Neuronal stem cell (in vitro differentiated cells): Measurements from ENCODE around the gene ACSS3.

Source experiments
- DNase-seq: peaks from one replicate; pipeline ENCODE4 v3.0.0-alpha.2; 2013; ENCODE audit warnings: low spot score
- H2AFZ ChIP-seq: one replicate; pipeline ENCODE4 v1.6.1; 2013; ENCODE audit warnings: mild to moderate bottlenecking, low read length, inconsistent platforms
- H2AK5ac ChIP-seq: 2 replicates; pipeline ENCODE4 v1.6.1; 2013; ENCODE audit warnings: low read depth, mild to moderate bottlenecking, inconsistent platforms, low read length, moderate library complexity, mixed read lengths
- H2BK120ac ChIP-seq: 2 replicates; pipeline ENCODE4 v1.6.1; 2013; ENCODE audit warnings: low read depth, mild to moderate bottlenecking, inconsistent platforms, low read length, moderate library complexity, mixed read lengths
- H2BK12ac ChIP-seq: one replicate; pipeline ENCODE4 v1.6.1; 2013; ENCODE audit warnings: low read length, inconsistent platforms
- H2BK15ac ChIP-seq: 2 replicates; pipeline ENCODE4 v1.6.1; 2013; ENCODE audit warnings: mild to moderate bottlenecking, low read length, inconsistent platforms, mixed read lengths
- H2BK5ac ChIP-seq: one replicate; pipeline ENCODE4 v1.6.1; 2013; ENCODE audit warnings: inconsistent platforms, mild to moderate bottlenecking, low read length, moderate library complexity
- H3K14ac ChIP-seq: one replicate; pipeline ENCODE4 v1.6.1; 2013; ENCODE audit warnings: low read length, inconsistent platforms
- H3K18ac ChIP-seq: 2 replicates; pipeline ENCODE4 v1.6.1; 2013; ENCODE audit warnings: low read length, inconsistent platforms
- H3K23ac ChIP-seq: 2 replicates; pipeline ENCODE4 v1.6.1; 2013; ENCODE audit warnings: low read depth, mild to moderate bottlenecking, mixed read lengths, low read length, inconsistent platforms; ENCODE audit not compliant: poor library complexity
- H3K27ac ChIP-seq: replicated peaks from 3 replicates; pipeline ENCODE4 v1.5.1; 2013; ENCODE audit warnings: low read length, inconsistent platforms
- H3K27me3 ChIP-seq, 3 experiments: 2 replicates each; pipeline ENCODE4 v1.6.1; 2013; ENCODE audit warnings: low read length in 3 of 3, mild to moderate bottlenecking in 2 of 3, inconsistent platforms in 1 of 3, low read depth in 1 of 3, mixed read lengths in 1 of 3, moderate library complexity in 1 of 3; ENCODE audit not compliant: control insufficient read depth in 3 of 3, insufficient read depth in 3 of 3
- H3K36me3 ChIP-seq, 2 donors: replicated peaks in 1 of 2; 2 replicates each; pipeline ENCODE4 v1.6.1; 2013; ENCODE audit warnings: low read length in 2 of 2; ENCODE audit not compliant: control insufficient read depth in 2 of 2, insufficient read depth in 2 of 2
- H3K4ac ChIP-seq: 2 replicates; pipeline ENCODE4 v1.6.1; 2013; ENCODE audit warnings: inconsistent platforms, mild to moderate bottlenecking, low read length, moderate library complexity
- H3K4me1 ChIP-seq, 2 donors: 1 replicate in 1 of 2; 2 replicates in 1 of 2; pipeline ENCODE4 v1.6.1; 2013; ENCODE audit warnings: low read length in 2 of 2, low read depth in 1 of 2; ENCODE audit not compliant: control insufficient read depth in 2 of 2, insufficient read depth in 1 of 2
- H3K4me2 ChIP-seq: one replicate; pipeline ENCODE4 v1.6.1; 2013; ENCODE audit warnings: mild to moderate bottlenecking, low read length, inconsistent platforms; ENCODE audit not compliant: insufficient read depth, poor library complexity, severe bottlenecking
- H3K4me3 ChIP-seq, 2 donors: 2 replicates each; pipeline ENCODE4 v1.5.1; 2013; ENCODE audit warnings: low read length in 2 of 2, mild to moderate bottlenecking in 2 of 2, inconsistent platforms in 1 of 2, moderate library complexity in 1 of 2
- H3K79me1 ChIP-seq: one replicate; pipeline ENCODE4 v1.6.1; 2013; ENCODE audit warnings: low read depth, mild to moderate bottlenecking, inconsistent platforms, low read length, moderate library complexity
- H3K9ac ChIP-seq: one replicate; pipeline ENCODE4 v1.6.1; 2013; ENCODE audit warnings: mild to moderate bottlenecking, low read depth, low read length, inconsistent platforms; ENCODE audit not compliant: poor library complexity
- H3K9me3 ChIP-seq, 2 donors: replicated peaks in 1 of 2; 2 replicates each; pipeline versions ENCODE3 to v1.6.1; 2013; ENCODE audit warnings: low read length in 2 of 2, mild to moderate bottlenecking in 2 of 2, inconsistent platforms in 1 of 2, low read depth in 1 of 2, mixed read lengths in 1 of 2, moderate library complexity in 1 of 2; ENCODE audit not compliant: control insufficient read depth in 2 of 2, insufficient read depth in 1 of 2
- H4K8ac ChIP-seq: one replicate; pipeline ENCODE4 v1.6.1; 2013; ENCODE audit warnings: low read depth, mild to moderate bottlenecking, inconsistent platforms, low read length, moderate library complexity
- H4K91ac ChIP-seq: one replicate; pipeline ENCODE4 v1.6.1; 2013; ENCODE audit warnings: low read length, low read depth, mild to moderate bottlenecking, inconsistent platforms; ENCODE audit not compliant: poor library complexity
- WGBS, 2 donors: extraction: QIAGEN DNeasy Blood & Tissue Kit; methylation state at CpG; one replicate each; pipeline ENCODE4 v1.1.7; 2013; ENCODE audit warnings: missing lambda C conversion rate in 2 of 2, mixed read lengths in 1 of 2; ENCODE audit not compliant: insufficient read length in 2 of 2, insufficient replicate concordance in 1 of 2; ENCODE audit errors: extremely low coverage in 2 of 2; 5-methylcytosine and 5-hydroxymethylcytosine counted together

The ACSS3 gene

GRCh38 chr12:81255456-81255855, 177.6 kb downstream of the ACSS3 start:
- no peaks in the 10 kb centered on the region for H3K79me1 ChIP-seq
- H3K4me1 ChIP-seq, result peaks cover 0 to 1% of the 10 kb centered on the region in 2 donors
- no peak overlapping the region for H3K9ac ChIP-seq
- no peaks in the 10 kb centered on the region for H3K36me3 ChIP-seq
- H4K8ac ChIP-seq, result no peak overlapping the region
- no peak for DNase-seq
- no peak overlapping the region for H2AK5ac ChIP-seq
- H2BK15ac ChIP-seq, result no peak overlapping the region
- no peak overlapping the region for H3K14ac ChIP-seq
- H3K18ac ChIP-seq, result no peak overlapping the region
- H3K27me3 ChIP-seq, result no peaks in the 10 kb centered on the region
- H2AFZ ChIP-seq, result peak overlapping the region; percentile 5
- WGBS, 2 donors, result no CpG with 5 or more reads among the region's 7 CpGs
- no peak overlapping the region for H3K27ac ChIP-seq
- H2BK12ac ChIP-seq, result no peak overlapping the region
- no peak overlapping the region for H3K4me2 ChIP-seq
- H2BK5ac ChIP-seq, result no peak overlapping the region
- H3K23ac ChIP-seq, result no peak overlapping the region
- H2BK120ac ChIP-seq, result no peak overlapping the region
- H4K91ac ChIP-seq, result no peak overlapping the region
- no peak overlapping the region for H3K4me3 ChIP-seq
- H3K4ac ChIP-seq, result no peak overlapping the region
- H3K9me3 ChIP-seq, result no peaks in the 10 kb centered on the region

- H3K79me1 ChIP-seq, result no peaks in the 10 kb centered on the region
- H2BK15ac ChIP-seq, result no peak overlapping the region
- H2AK5ac ChIP-seq, result no peak overlapping the region
- no peak overlapping the region for H2BK120ac ChIP-seq
- no peak overlapping the region for H4K91ac ChIP-seq
- no peaks in the 10 kb centered on the region for H3K9me3 ChIP-seq
- no peak overlapping the region for H4K8ac ChIP-seq
- peaks cover 0 to 1% of the 10 kb centered on the region in 2 donors for H3K4me1 ChIP-seq
- H3K14ac ChIP-seq, result no peak overlapping the region
- no peaks in the 10 kb centered on the region for H3K36me3 ChIP-seq
- no peak overlapping the region for H2BK12ac ChIP-seq
- H2AFZ ChIP-seq, result peak overlapping the region; percentile 5
- H3K9ac ChIP-seq, result no peak overlapping the region
- no peak overlapping the region for H3K4me3 ChIP-seq
- WGBS, 2 donors, result no CpG with 5 or more reads among the region's 2 CpGs
- no peak overlapping the region for H3K4ac ChIP-seq
- H3K18ac ChIP-seq, result no peak overlapping the region
- H2BK5ac ChIP-seq, result no peak overlapping the region
- DNase-seq, result no peak
- no peaks in the 10 kb centered on the region for H3K27me3 ChIP-seq
- no peak overlapping the region for H3K4me2 ChIP-seq
- H3K27ac ChIP-seq, result no peak overlapping the region
- H3K23ac ChIP-seq, result no peak overlapping the region
Measured at GRCh38 chr12:81255947-81256346, 178.1 kb downstream of the ACSS3 start.

- no peak overlapping the region for H3K4ac ChIP-seq
- no peak overlapping the region for H4K91ac ChIP-seq
- WGBS, 2 donors, result no CpG with 5 or more reads among the region's 4 CpGs
- no peak overlapping the region for H2BK12ac ChIP-seq
- H3K4me2 ChIP-seq, result no peak overlapping the region
- DNase-seq, result peak; percentile 24
- no peak overlapping the region for H3K4me3 ChIP-seq
- peaks cover 0 to 1% of the 10 kb centered on the region in 2 donors for H3K4me1 ChIP-seq
- no peak overlapping the region for H3K9ac ChIP-seq
- no peak overlapping the region for H3K18ac ChIP-seq
- H2AFZ ChIP-seq, result no peak overlapping the region
- H2BK5ac ChIP-seq, result no peak overlapping the region
- H3K27ac ChIP-seq, result no peak overlapping the region
- H2AK5ac ChIP-seq, result no peak overlapping the region
- H3K23ac ChIP-seq, result no peak overlapping the region
- H4K8ac ChIP-seq, result no peak overlapping the region
- H2BK15ac ChIP-seq, result no peak overlapping the region
- no peak overlapping the region for H3K14ac ChIP-seq
- no peaks in the 10 kb centered on the region for H3K79me1 ChIP-seq
- H3K36me3 ChIP-seq, result no peaks in the 10 kb centered on the region
- no peaks in the 10 kb centered on the region for H3K27me3 ChIP-seq
- no peak overlapping the region for H2BK120ac ChIP-seq
- H3K9me3 ChIP-seq, result no peaks in the 10 kb centered on the region
Measured at GRCh38 chr12:81257947-81258551, 180.2 kb downstream of the ACSS3 start.

GRCh38 chr12:81259360-81259759, 181.5 kb downstream of the ACSS3 start:
- no peak overlapping the region for H4K8ac ChIP-seq
- H3K18ac ChIP-seq, result no peak overlapping the region
- no CpG with 5 or more reads among the region's 4 CpGs for WGBS, 2 donors
- H3K36me3 ChIP-seq, result no peaks in the 10 kb centered on the region
- H3K4me2 ChIP-seq, result no peak overlapping the region
- no peak overlapping the region for H3K23ac ChIP-seq
- no peak overlapping the region for H3K4ac ChIP-seq
- H2AFZ ChIP-seq, result no peak overlapping the region
- H3K9me3 ChIP-seq, result no peaks in the 10 kb centered on the region
- H2BK15ac ChIP-seq, result no peak overlapping the region
- H3K27ac ChIP-seq, result no peak overlapping the region
- H3K9ac ChIP-seq, result no peak overlapping the region
- H2BK120ac ChIP-seq, result no peak overlapping the region
- H3K14ac ChIP-seq, result no peak overlapping the region
- H3K79me1 ChIP-seq, result no peaks in the 10 kb centered on the region
- peaks cover 0 to 1% of the 10 kb centered on the region in 2 donors for H3K4me1 ChIP-seq
- H2BK12ac ChIP-seq, result no peak overlapping the region
- no peak overlapping the region for H2AK5ac ChIP-seq
- H2BK5ac ChIP-seq, result no peak overlapping the region
- H4K91ac ChIP-seq, result no peak overlapping the region
- no peak for DNase-seq
- H3K27me3 ChIP-seq, result no peaks in the 10 kb centered on the region
- no peak overlapping the region for H3K4me3 ChIP-seq
